ENCODE measurements around the gene NRXN3. TPM values are rescaled to one million over a fixed set of nuclear protein-coding genes. Genes with fewer than 3 reads are reported as not detected.

Gene NRXN3
- total and polyA plus RNA-seq, 2 experiments from 2014 or later, result 0.69 to 1.5 TPM

DNA sequence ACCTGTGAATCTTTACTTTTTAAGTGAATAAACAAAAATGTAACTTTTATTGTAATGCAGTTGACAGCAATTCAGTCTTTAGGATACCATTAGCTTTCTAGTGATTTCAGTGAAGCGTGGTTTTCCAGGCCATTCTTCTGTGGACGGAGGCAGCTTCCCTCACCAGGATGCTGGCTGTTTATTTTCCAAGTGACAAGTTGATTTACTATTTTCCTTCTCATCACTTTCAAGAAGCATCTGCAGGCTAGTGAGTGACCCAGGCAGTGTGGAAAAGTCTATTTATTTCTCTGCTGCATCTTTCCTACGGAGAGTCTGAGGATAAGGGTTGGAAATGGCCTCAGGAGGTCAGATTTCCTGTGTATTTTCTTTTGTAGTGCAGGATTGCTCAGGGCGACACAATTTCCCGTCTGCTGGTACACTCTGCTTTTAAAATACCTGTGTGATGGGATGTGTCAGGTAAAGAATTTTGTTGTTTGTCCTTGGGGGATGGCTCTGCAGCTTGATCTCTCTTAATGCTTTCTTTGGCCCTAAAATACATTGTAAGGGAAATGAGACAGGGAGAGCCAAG is 467.8 kb downstream of the NRXN3 start:
- no peaks in the 10 kb centered on the region for H3K9me3 ChIP-seq (ENCODE audit: low read depth)
- H3K4me1 ChIP-seq (ENCODE audit: low read depth), result no peaks in the 10 kb centered on the region
- no peaks in the 10 kb centered on the region for H3K36me3 ChIP-seq
- H3K27ac ChIP-seq, result no peak overlapping the region
- no peak for DNase-seq (ENCODE audit: low read depth in 1 of 2, low spot score in 1 of 2)
- no peak overlapping the region for H3K4me3 ChIP-seq
- no peaks in the 10 kb centered on the region for H3K27me3 ChIP-seq
- no peak for TF ChIP-seq CTCF (IDR thresholded peaks at IDR 0.05; ENCODE audit: low read depth, low read length)

- H3K4me3 ChIP-seq, result no peak overlapping the region
- no peaks in the 10 kb centered on the region for H3K27me3 ChIP-seq
- TF ChIP-seq CTCF (IDR thresholded peaks at IDR 0.05; ENCODE audit: low read depth, low read length), result no peak
- no peaks in the 10 kb centered on the region for H3K4me1 ChIP-seq (ENCODE audit: low read depth)
- DNase-seq (ENCODE audit: low read depth in 1 of 2, low spot score in 1 of 2), result no peak
- no peaks in the 10 kb centered on the region for H3K36me3 ChIP-seq
- H3K9me3 ChIP-seq (ENCODE audit: low read depth), result no peaks in the 10 kb centered on the region
- no peak overlapping the region for H3K27ac ChIP-seq
These were observed 468.8 kb downstream of the NRXN3 start for GRCh38 chr14:78638926-78639325.

DNA sequence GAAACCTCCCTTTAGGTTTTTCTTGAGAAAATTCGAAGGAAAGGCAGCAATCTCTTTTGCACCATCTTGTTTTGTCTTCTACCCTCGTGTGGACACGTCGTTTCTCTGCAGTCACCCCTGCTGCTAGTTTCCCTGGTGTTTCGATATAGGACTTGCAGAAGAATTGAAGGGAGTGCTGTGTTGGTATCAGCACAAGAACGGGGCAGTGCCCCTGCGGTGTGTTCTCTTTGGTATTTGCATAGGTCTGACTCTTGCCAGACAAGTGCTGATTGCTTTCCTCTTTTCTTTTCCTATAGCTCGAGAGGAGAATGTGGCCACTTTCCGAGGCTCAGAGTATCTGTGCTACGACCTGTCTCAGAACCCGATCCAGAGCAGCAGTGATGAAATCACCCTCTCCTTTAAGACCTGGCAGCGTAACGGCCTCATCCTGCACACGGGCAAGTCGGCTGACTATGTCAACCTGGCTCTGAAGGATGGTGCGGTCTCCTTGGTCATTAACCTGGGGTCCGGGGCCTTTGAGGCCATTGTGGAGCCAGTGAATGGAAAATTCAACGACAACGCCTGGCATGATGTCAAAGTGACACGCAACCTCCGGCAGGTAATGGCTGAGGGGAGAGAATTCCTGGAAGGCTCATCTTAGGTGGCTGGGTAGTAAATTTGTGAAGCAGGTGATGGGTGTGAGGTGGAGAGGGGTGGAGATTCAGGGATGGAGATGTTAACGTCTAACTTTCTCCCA is 474.8 kb downstream of the NRXN3 start:
- no peaks in the 10 kb centered on the region for H3K9me3 ChIP-seq (ENCODE audit: low read depth)
- TF ChIP-seq CTCF (IDR thresholded peaks at IDR 0.05; ENCODE audit: low read depth, low read length), result no peak
- no peak overlapping the region for H3K4me3 ChIP-seq
- H3K4me1 ChIP-seq (ENCODE audit: low read depth), result no peaks in the 10 kb centered on the region
- no peaks in the 10 kb centered on the region for H3K36me3 ChIP-seq
- H3K27me3 ChIP-seq, result no peaks in the 10 kb centered on the region
- DNase-seq (ENCODE audit: low read depth in 1 of 2, low spot score in 1 of 2), result no peak
- H3K27ac ChIP-seq, result no peak overlapping the region

- H3K27ac ChIP-seq, result no peak overlapping the region
- no peak for DNase-seq (ENCODE audit: low read depth in 1 of 2, low spot score in 1 of 2)
- H3K36me3 ChIP-seq, result no peaks in the 10 kb centered on the region
- no peak overlapping the region for H3K4me3 ChIP-seq
- H3K4me1 ChIP-seq (ENCODE audit: low read depth), result no peaks in the 10 kb centered on the region
- H3K9me3 ChIP-seq (ENCODE audit: low read depth), result no peaks in the 10 kb centered on the region
- no peaks in the 10 kb centered on the region for H3K27me3 ChIP-seq
- no peak for TF ChIP-seq CTCF (IDR thresholded peaks at IDR 0.05; ENCODE audit: low read depth, low read length)
These were observed 482.6 kb downstream of the NRXN3 start for GRCh38 chr14:78652727-78653126.

DNA sequence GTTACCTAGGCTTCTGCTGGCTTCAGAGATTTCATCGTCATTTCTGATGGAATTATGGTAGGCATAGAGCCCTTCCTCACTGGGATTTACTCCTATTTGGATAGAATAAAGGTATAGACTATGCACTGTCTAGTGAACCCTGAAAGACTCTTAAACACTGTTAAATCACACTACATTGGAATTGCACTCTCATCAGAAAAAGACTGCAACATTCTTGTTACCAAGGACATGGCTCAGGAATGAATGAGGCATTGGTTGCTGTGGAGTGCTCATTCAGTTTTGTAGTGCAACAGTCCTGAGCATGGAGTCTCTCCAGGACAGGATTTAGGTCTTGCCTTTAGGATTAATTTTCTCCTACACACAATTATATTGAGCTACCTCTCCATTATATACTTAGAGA is 483.0 kb downstream of the NRXN3 start:
- no peaks in the 10 kb centered on the region for H3K4me1 ChIP-seq (ENCODE audit: low read depth)
- no peaks in the 10 kb centered on the region for H3K9me3 ChIP-seq (ENCODE audit: low read depth)
- no peak for DNase-seq (ENCODE audit: low read depth in 1 of 2, low spot score in 1 of 2)
- no peak overlapping the region for H3K4me3 ChIP-seq
- H3K27me3 ChIP-seq, result no peaks in the 10 kb centered on the region
- H3K27ac ChIP-seq, result no peak overlapping the region
- H3K36me3 ChIP-seq, result no peaks in the 10 kb centered on the region
- TF ChIP-seq CTCF (IDR thresholded peaks at IDR 0.05; ENCODE audit: low read depth, low read length), result no peak

All from cardiac muscle cell (in vitro differentiated cells and primary cell).